Measurements from ENCODE around the gene PRDM16. TPM values are rescaled to one million over a fixed set of nuclear protein-coding genes. Genes with fewer than 3 reads are reported as not detected.

PRDM16 gene
- total and polyA plus RNA-seq, 2 of the 4 experiments (the other 2 are of a cell fraction): 0.02 TPM; not detected in 1

- H4K20me1 ChIP-seq (ENCODE audit: insufficient read depth, low read length): no peaks in the 10 kb centered on the region
- CTCF ChIA-PET: interaction anchor here (1.4 kb wide), 1 partner anchor 186 kb away, joined by 6 read pairs; no protein-coding TSS in a partner anchor
- no peak overlapping the region for H4K91ac ChIP-seq (ENCODE audit: insufficient read depth, low read depth, low read length)
- intact Hi-C loops (cut with micrococcal nuclease) (no loop called here), dilution Hi-C loops (cut with HindIII; ENCODE audit: low sequenced_read_pairs, unreplicated experiment) (no loop called here), in situ Hi-C loops (cut with MboI; ENCODE audit: low sequenced_read_pairs) (no loop called here)
- no peak for DNase-seq
- H3K4me2 ChIP-seq (ENCODE audit: low read depth, low read length): no peak overlapping the region
- no peaks in the 10 kb centered on the region for H3K36me3 ChIP-seq (ENCODE audit: control insufficient read depth, insufficient read depth, low read length)
- H3K9me1 ChIP-seq (ENCODE audit: insufficient read depth, low read length): no peaks in the 10 kb centered on the region
- H3K14ac ChIP-seq (replicated peaks; ENCODE audit: low read depth, low read length): no peak overlapping the region
- no TSS peak for BruUV-seq (replicated peaks)
- H2BK120ac ChIP-seq (ENCODE audit: low read depth, low read length): no peak overlapping the region
- H2BK20ac ChIP-seq (ENCODE audit: low read depth, low read length): no peak overlapping the region
- H2BK5ac ChIP-seq (ENCODE audit: low read depth, low read length, poor library complexity, severe bottlenecking): no peak overlapping the region
- WGBS, 2 experiments (ENCODE audit: extremely low coverage in 2 of 2, insufficient read length in 1 of 2): 73% methylated on average over 2 of the region's 10 CpGs; no CpG with 5 or more reads in 1 of the 2 experiments
- no peaks in the 10 kb centered on the region for H3K4me1 ChIP-seq (ENCODE audit: control insufficient read depth, insufficient read depth, low read length)
- POLR2A ChIA-PET (ENCODE audit: unreplicated experiment): no interaction called here
- no peak overlapping the region for H3K4me3 ChIP-seq (ENCODE audit: insufficient read depth, low read depth, low read length)
- H3K9ac ChIP-seq (ENCODE audit: low read depth, low read length): no peak overlapping the region
- TF ChIP-seq MAZ (IDR thresholded peaks at IDR 0.05; ENCODE audit: borderline replicate concordance, low read depth, low read length) (no peak), NFE2L2 (IDR thresholded peaks at IDR 0.05; ENCODE audit: low read depth, low read length) (no peak), CEBPB (IDR thresholded peaks at IDR 0.05; ENCODE audit: low read depth, low read length) (no peak), MXI1 (IDR thresholded peaks at IDR 0.05; ENCODE audit: borderline replicate concordance, low read depth, low read length) (no peak), RCOR1 (IDR thresholded peaks at IDR 0.05; ENCODE audit: insufficient replicate concordance, low read length) (no peak), CHD1 (IDR thresholded peaks at IDR 0.05; ENCODE audit: low read depth, low read length) (no peak), CTCF (conservative IDR thresholded peaks at IDR 0.05; ENCODE audit: low read depth, low read length) (no peak), MAFK (IDR thresholded peaks at IDR 0.05; ENCODE audit: low read depth, low read length) (no peak), POLR2A (IDR thresholded peaks at IDR 0.05; ENCODE audit: low read depth, low read length) (no peak), BHLHE40 (IDR thresholded peaks at IDR 0.05; ENCODE audit: low read depth, low read length) (no peak), FOS (IDR thresholded peaks at IDR 0.05; ENCODE audit: low read depth, low read length) (no peak), USF2 (IDR thresholded peaks at IDR 0.05; ENCODE audit: low read depth, low read length) (no peak), ELK1 (IDR thresholded peaks at IDR 0.05; ENCODE audit: borderline replicate concordance, low read depth, low read length) (no peak), SMC3 (IDR thresholded peaks at IDR 0.05; ENCODE audit: low read depth, low read length) (no peak), RAD21 (IDR thresholded peaks at IDR 0.05; ENCODE audit: low read length) (no peak), RFX5 (IDR thresholded peaks at IDR 0.05; ENCODE audit: low read depth, low read length) (no peak)
- H3K18ac ChIP-seq (ENCODE audit: low read depth, low read length): no peak overlapping the region
- H3K56ac ChIP-seq (ENCODE audit: extremely low read depth, insufficient read depth, low read length): no peak overlapping the region
- peaks cover 36% of the 10 kb centered on the region for H3K27me3 ChIP-seq (ENCODE audit: control insufficient read depth, insufficient read depth, low read length)
- no peak overlapping the region for H2AK9ac ChIP-seq (replicated peaks; ENCODE audit: low read depth, low read length, poor library complexity)
- no peak overlapping the region for H4K8ac ChIP-seq (ENCODE audit: low read depth in 2 of 2, low read length in 2 of 2)
- H4K5ac ChIP-seq (ENCODE audit: low read depth, low read length): no peak overlapping the region
- H2AK5ac ChIP-seq (ENCODE audit: low read depth, low read length): no peak overlapping the region
- H3K79me1 ChIP-seq (ENCODE audit: low read depth in 1 of 2, low read length in 2 of 2): no peaks in the 10 kb centered on the region
- no peak for ATAC-seq (ENCODE audit: low read depth)
- H2AFZ ChIP-seq (replicated peaks; ENCODE audit: low read length, poor library complexity): no peak overlapping the region
- H3K27ac ChIP-seq (ENCODE audit: insufficient read depth, low read length): no peak overlapping the region
- H3K23ac ChIP-seq (ENCODE audit: low read depth, low read length): no peak overlapping the region
- no peak overlapping the region for H2BK15ac ChIP-seq (ENCODE audit: low read depth, low read length)
- no peak overlapping the region for H3K4ac ChIP-seq (ENCODE audit: low read depth, low read length)
- no peaks in the 10 kb centered on the region; the same call in 1 of the 2 replicates for H3K9me3 ChIP-seq (ENCODE audit: control insufficient read depth, insufficient read depth, low read length)
Observed at GRCh38 chr1:3444736-3445135, 375.7 kb downstream of the PRDM16 start.
